ENCODE measurements around the gene CLEC18A.
"Not testable (repeated sequence)": the region's sequence is repeated elsewhere in the genome, so short reads cannot be mapped to it uniquely, and the experiment has no call there.

- TF ChIP-seq YY1 (tag by site-specific recombination; IDR thresholded peaks at IDR 0.05); CTCF (tag by site-specific recombination; IDR thresholded peaks at IDR 0.05); ZNF10 (tag by site-specific recombination; IDR thresholded peaks at IDR 0.05); GLIS2 (tag by site-specific recombination; IDR thresholded peaks at IDR 0.05); BCL11A (tag by site-specific recombination; IDR thresholded peaks at IDR 0.05; ENCODE audit: low read depth); ZFP3 (tag by site-specific recombination; IDR thresholded peaks at IDR 0.05; ENCODE audit: low read depth); BCL6B (tag by site-specific recombination; IDR thresholded peaks at IDR 0.05); ZNF239 (tag by site-specific recombination; IDR thresholded peaks at IDR 0.05); ZNF585B (tag by site-specific recombination; IDR thresholded peaks at IDR 0.05); ZNF707 (tag by site-specific recombination; IDR thresholded peaks at IDR 0.05); ZBTB26 (tag by site-specific recombination; optimal IDR thresholded peaks at IDR 0.05): not testable (repeated sequence)
Measured at GRCh38 chr16:69943241-69944036, 7.7 kb upstream of the CLEC18A start.

All from HEK293 (cell line).